ENCODE results near the gene TPSD1.

DNA sequence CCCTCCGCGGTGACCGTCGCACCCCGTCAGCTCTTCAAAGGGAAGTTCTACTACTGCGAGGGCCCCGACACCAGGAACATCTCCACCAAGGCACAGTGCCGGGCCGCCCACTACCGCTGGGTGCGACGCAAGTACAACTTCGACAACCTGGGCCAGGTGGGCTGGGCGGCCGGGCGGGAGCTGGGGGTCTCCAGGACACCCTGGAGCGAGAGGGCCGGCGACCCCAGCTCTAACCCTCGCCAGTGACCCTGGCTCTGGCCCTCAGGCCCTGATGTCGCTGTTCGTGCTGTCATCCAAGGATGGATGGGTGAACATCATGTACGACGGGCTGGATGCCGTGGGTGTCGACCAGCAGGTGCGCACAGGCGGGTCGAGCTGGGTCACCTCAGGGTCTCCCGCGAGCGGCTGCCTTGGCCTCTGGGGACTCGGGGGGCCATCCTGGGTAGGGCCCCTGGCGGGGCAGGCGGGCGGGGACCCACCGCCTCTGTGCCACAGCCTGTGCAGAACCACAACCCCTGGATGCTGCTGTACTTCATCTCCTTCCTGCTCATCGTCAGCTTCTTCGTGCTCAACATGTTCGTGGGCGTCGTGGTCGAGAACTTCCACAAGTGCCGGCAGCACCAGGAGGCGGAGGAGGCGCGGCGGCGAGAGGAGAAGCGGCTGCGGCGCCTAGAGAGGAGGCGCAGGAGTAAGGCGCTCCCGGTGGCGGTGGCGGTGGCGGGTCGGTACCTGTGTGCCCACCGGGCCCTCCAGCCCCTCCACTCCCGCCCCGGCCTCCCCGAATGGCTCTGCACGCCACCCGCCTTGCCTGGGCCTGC lies 44.2 kb upstream of the TPSD1 start:
- TF ChIP-seq NFE2L1 (CRISPR knock-in tag; IDR thresholded peaks at IDR 0.05), result no peak
- TF ChIP-seq, protein P1, sequence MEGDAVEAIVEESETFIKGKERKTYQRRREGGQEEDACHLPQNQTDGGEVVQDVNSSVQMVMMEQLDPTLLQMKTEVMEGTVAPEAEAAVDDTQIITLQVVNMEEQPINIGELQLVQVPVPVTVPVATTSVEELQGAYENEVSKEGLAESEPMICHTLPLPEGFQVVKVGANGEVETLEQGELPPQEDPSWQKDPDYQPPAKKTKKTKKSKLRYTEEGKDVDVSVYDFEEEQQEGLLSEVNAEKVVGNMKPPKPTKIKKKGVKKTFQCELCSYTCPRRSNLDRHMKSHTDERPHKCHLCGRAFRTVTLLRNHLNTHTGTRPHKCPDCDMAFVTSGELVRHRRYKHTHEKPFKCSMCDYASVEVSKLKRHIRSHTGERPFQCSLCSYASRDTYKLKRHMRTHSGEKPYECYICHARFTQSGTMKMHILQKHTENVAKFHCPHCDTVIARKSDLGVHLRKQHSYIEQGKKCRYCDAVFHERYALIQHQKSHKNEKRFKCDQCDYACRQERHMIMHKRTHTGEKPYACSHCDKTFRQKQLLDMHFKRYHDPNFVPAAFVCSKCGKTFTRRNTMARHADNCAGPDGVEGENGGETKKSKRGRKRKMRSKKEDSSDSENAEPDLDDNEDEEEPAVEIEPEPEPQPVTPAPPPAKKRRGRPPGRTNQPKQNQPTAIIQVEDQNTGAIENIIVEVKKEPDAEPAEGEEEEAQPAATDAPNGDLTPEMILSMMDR (IDR thresholded peaks at IDR 0.05), result no peak
- no peak for TF ChIP-seq CREM (CRISPR knock-in tag; IDR thresholded peaks at IDR 0.05)
- TF ChIP-seq JUN (CRISPR knock-in tag; IDR thresholded peaks at IDR 0.05), result no peak
- TF ChIP-seq NR2C2 (CRISPR knock-in tag; IDR thresholded peaks at IDR 0.05), result no peak
- TF ChIP-seq, protein P2, sequence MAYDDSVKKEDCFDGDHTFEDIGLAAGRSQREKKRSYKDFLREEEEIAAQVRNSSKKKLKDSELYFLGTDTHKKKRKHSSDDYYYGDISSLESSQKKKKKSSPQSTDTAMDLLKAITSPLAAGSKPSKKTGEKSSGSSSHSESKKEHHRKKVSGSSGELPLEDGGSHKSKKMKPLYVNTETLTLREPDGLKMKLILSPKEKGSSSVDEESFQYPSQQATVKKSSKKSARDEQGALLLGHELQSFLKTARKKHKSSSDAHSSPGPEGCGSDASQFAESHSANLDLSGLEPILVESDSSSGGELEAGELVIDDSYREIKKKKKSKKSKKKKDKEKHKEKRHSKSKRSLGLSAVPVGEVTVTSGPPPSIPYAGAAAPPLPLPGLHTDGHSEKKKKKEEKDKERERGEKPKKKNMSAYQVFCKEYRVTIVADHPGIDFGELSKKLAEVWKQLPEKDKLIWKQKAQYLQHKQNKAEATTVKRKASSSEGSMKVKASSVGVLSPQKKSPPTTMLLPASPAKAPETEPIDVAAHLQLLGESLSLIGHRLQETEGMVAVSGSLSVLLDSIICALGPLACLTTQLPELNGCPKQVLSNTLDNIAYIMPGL (CRISPR knock-in tag; IDR thresholded peaks at IDR 0.05), result no peak
- TF ChIP-seq ZNF232 (CRISPR knock-in tag; IDR thresholded peaks at IDR 0.05), result no peak
- TF ChIP-seq, protein P3, sequence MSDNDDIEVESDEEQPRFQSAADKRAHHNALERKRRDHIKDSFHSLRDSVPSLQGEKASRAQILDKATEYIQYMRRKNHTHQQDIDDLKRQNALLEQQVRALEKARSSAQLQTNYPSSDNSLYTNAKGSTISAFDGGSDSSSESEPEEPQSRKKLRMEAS (CRISPR knock-in tag; IDR thresholded peaks at IDR 0.05), result no peak

All from WTC11 (cell line).